HepG2 (cell line): ENCODE results near the gene ARMC5. TPM values are rescaled to one million over a fixed set of nuclear protein-coding genes. Genes with fewer than 3 reads are reported as not detected.

Experiments used
- BHLHE40 ChIP-seq: IDR thresholded peaks from 2 replicates; pipeline ENCODE4 v1.6.1; 2011; ENCODE audit warnings: low read length, improper control_type of control experiment
- FOXM1 ChIP-seq: sonication (generic); formaldehyde crosslinking; IDR thresholded peaks from 2 replicates; pipeline ENCODE4 v1.5.0; 2020; ENCODE audit warnings: missing genetic modification reagents
- HDAC6 ChIP-seq: fragments of 200-600 bp; sonication (generic); IDR thresholded peaks from 2 replicates; pipeline ENCODE4 v1.7.0; 2017; ENCODE audit warnings: mild to moderate bottlenecking, antibody characterized with exemption, low read length, low read depth
- KAT8 ChIP-seq: IDR thresholded peaks from 2 replicates; pipeline ENCODE4 v1.6.1; 2016; ENCODE audit warnings: missing genetic modification reagents, missing compliant biosample characterization
- MEIS2 ChIP-seq: sonication (generic); formaldehyde crosslinking; IDR thresholded peaks from 2 replicates; pipeline ENCODE4 v1.9.0; 2021; ENCODE audit warnings: mild to moderate bottlenecking, missing genetic modification reagents
- MIXL1 ChIP-seq: IDR thresholded peaks from 2 replicates; pipeline ENCODE4 v1.6.1; 2016
- NBN ChIP-seq: fragments of 450-650 bp; conservative IDR thresholded peaks from 2 replicates; pipeline ENCODE4 v1.6.1; 2017
- NFE2 ChIP-seq: sonication (generic); formaldehyde crosslinking; IDR thresholded peaks from 2 replicates; pipeline ENCODE4 v1.4.0; 2020; ENCODE audit warnings: missing genetic modification reagents
- PLSCR1 ChIP-seq: sonication (generic); formaldehyde crosslinking; IDR thresholded peaks from 2 replicates; pipeline ENCODE4 v1.5.0; 2020; ENCODE audit warnings: missing genetic modification reagents, mild to moderate bottlenecking, borderline replicate concordance
- RNF219 ChIP-seq: sonication (generic); formaldehyde crosslinking; IDR thresholded peaks from 2 replicates; pipeline ENCODE4 v1.5.0; 2020; ENCODE audit warnings: mild to moderate bottlenecking, missing genetic modification reagents
- RXRA ChIP-seq: sonication (generic); formaldehyde crosslinking; IDR thresholded peaks from 2 replicates; pipeline ENCODE4 v1.5.1; 2020; ENCODE audit warnings: missing genetic modification reagents
- SAFB2 ChIP-seq: sonication (generic); formaldehyde crosslinking; IDR thresholded peaks from 2 replicates; pipeline ENCODE4 v1.5.1; 2020; ENCODE audit warnings: missing genetic modification reagents, low read depth, mild to moderate bottlenecking, borderline replicate concordance
- ZBTB34 ChIP-seq: sonication (generic); formaldehyde crosslinking; IDR thresholded peaks from 2 replicates; pipeline ENCODE4 v1.8.0; 2022; ENCODE audit warnings: mild to moderate bottlenecking, missing genetic modification reagents
- ZFP37 ChIP-seq: sonication (generic); formaldehyde crosslinking; IDR thresholded peaks from 2 replicates; pipeline ENCODE4 v1.4.0; 2020; ENCODE audit warnings: missing genetic modification reagents, borderline replicate concordance
- ZMYM2 ChIP-seq: sonication (generic); formaldehyde crosslinking; IDR thresholded peaks from 2 replicates; pipeline ENCODE4 v1.8.0; 2022; ENCODE audit warnings: mild to moderate bottlenecking, missing genetic modification reagents
- ZNF180 ChIP-seq: sonication (generic); formaldehyde crosslinking; IDR thresholded peaks from 2 replicates; pipeline ENCODE4 v1.4.0; 2020; ENCODE audit warnings: low read depth, missing genetic modification reagents, borderline replicate concordance
- ZNF274 ChIP-seq: sonication (generic); formaldehyde crosslinking; IDR thresholded peaks from 2 replicates; pipeline ENCODE4 v1.5.1; 2020; ENCODE audit warnings: mild to moderate bottlenecking, missing genetic modification reagents
- ZNF564 ChIP-seq: sonication (generic); formaldehyde crosslinking; IDR thresholded peaks from 2 replicates; pipeline ENCODE4 v1.8.1; 2023; ENCODE audit warnings: mild to moderate bottlenecking, missing genetic modification reagents
- ZNF574 ChIP-seq: sonication (generic); formaldehyde crosslinking; IDR thresholded peaks from 2 replicates; pipeline ENCODE4 v1.4.0; 2020; ENCODE audit warnings: missing genetic modification reagents
- ZNF589 ChIP-seq: sonication (generic); formaldehyde crosslinking; conservative IDR thresholded peaks from 2 replicates; pipeline ENCODE4 v1.8.0; 2022; ENCODE audit warnings: mild to moderate bottlenecking, moderate library complexity, missing genetic modification reagents
- ZNF607 ChIP-seq: sonication (generic); formaldehyde crosslinking; IDR thresholded peaks from 2 replicates; pipeline ENCODE4 v1.5.1; 2020; ENCODE audit warnings: missing genetic modification reagents, mild to moderate bottlenecking, borderline replicate concordance
- ZNF672 ChIP-seq: sonication (generic); formaldehyde crosslinking; IDR thresholded peaks from 2 replicates; pipeline ENCODE4 v1.8.1; 2022; ENCODE audit warnings: missing genetic modification reagents
- ZNF737 ChIP-seq: sonication (generic); formaldehyde crosslinking; IDR thresholded peaks from 2 replicates; pipeline ENCODE4 v1.5.0; 2020; ENCODE audit warnings: missing genetic modification reagents, mild to moderate bottlenecking, borderline replicate concordance
- ZNF781 ChIP-seq: sonication (generic); formaldehyde crosslinking; IDR thresholded peaks from 2 replicates; pipeline ENCODE4 v1.5.1; 2020; ENCODE audit warnings: borderline replicate concordance, mild to moderate bottlenecking, missing genetic modification reagents; ENCODE audit errors: not compliant biosample characterization
- polyA plus RNA-seq, 8 experiments: library from polyadenylated mRNA; depleted of rRNA in 3 of 8; stranded (reverse) in 7 of 8; unstranded in 1 of 8; fragments of >200 nt; fragmentation: Illumina TruSeq in 4 of 8; extraction: Trizol in 4 of 8; gene quantifications; 2 replicates each; pipeline versions ENCODE4 v1.2.1 to v1.2.3, GENCODE V29; 2011 to 2016; ENCODE audit warnings: low read depth in 4 of 8, missing spikeins in 1 of 8, mixed read lengths in 1 of 8; ENCODE audit not compliant: insufficient read depth in 1 of 8
- total RNA-seq, 5 experiments: library from RNA; depleted of rRNA; stranded (reverse); fragments of >200 nt; fragmentation: Illumina TruSeq; extraction: Trizol; gene quantifications; 2 replicates each; pipeline ENCODE4 v1.2.3, GENCODE V29; 2016; ENCODE audit warnings: low read depth in 1 of 5

ARMC5 gene
- total and polyA plus RNA-seq, 2 of the 13 experiments (the other 11 are each of a cell fraction or from before 2014, with no cell fraction given), result 10.8 to 22.3 TPM

GRCh38 chr16:31458844-31459686 lies at the start of gene ARMC5 (continued):
- TF ChIP-seq RNF219 (no peak), ZNF737 (0 out of 2 replicates have a peak, but pooled peaks have one; percentile 15), HDAC6 (no peak), PLSCR1 (CRISPR knock-in tag) (no peak; the same call in 1 of the 2 replicates), ZNF589 (CRISPR knock-in tag) (no peak), SAFB2 (CRISPR knock-in tag) (peak; percentile 92), KAT8 (CRISPR knock-in tag) (peak; percentile 97), RXRA (peak; percentile 83), ZNF607 (peak; percentile 86), ZNF574 (CRISPR knock-in tag) (peak; percentile 96), ZBTB34 (CRISPR knock-in tag) (peak; percentile 67), ZNF781 (CRISPR knock-in tag) (peak; percentile 48), MIXL1 (CRISPR knock-in tag) (peak; percentile 83), MEIS2 (peak; percentile 71), FOXM1 (no peak), ZNF274 (CRISPR knock-in tag) (peak; percentile 97), ZNF564 (CRISPR knock-in tag) (peak; percentile 79), NFE2 (no peak), ZFP37 (CRISPR knock-in tag) (peak; percentile 79; the same call in 1 of the 2 replicates), BHLHE40 (no peak), ZNF672 (CRISPR knock-in tag) (no peak), NBN (no peak), ZMYM2 (CRISPR knock-in tag) (no peak), ZNF180 (CRISPR knock-in tag) (0 out of 2 replicates have a peak, but pooled peaks have one; percentile 20)
